HG03378 (cell line): ENCODE data around the gene GJA1.

Experiments
- ATAC-seq: cut with Tn5 transposase; IDR thresholded peaks from one replicate; pipeline ENCODE4 v1.9.1; 2021; ENCODE audit warnings: mild to moderate bottlenecking, moderate library complexity; ENCODE audit not compliant: unreplicated experiment

The GJA1 gene

DNA sequence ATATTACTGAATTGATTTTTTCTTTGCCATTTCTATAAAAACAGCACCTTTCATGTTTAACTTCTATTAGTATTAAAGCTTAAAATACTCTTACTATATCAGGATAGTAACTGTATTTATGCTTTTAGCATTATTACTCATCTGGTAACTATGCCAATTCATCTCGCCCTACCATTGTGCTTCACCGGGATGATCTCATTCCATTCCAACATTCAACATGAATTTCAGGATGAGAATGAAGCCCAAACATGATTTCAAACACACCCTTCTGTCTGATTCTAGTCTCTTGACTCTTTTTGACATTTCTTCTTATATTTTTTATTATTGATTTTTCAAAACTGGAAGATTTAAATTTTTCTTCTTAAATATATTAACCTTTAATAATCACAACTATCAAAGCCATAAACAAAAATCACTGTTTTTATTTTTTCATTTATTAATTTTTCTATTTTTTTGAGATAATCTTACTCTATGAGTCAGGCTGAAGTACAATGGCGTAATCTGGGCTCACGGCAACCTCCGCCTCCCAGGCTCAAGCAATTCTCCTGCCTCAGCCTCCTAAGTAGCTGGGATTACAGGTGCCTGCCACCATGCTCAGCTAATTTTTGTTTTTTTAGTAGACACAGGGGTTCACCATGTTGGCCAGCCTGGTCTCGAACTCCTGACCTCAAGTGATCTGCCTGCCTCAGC lies 46.7 kb downstream of the GJA1 start:
- ATAC-seq: no peak

DNA sequence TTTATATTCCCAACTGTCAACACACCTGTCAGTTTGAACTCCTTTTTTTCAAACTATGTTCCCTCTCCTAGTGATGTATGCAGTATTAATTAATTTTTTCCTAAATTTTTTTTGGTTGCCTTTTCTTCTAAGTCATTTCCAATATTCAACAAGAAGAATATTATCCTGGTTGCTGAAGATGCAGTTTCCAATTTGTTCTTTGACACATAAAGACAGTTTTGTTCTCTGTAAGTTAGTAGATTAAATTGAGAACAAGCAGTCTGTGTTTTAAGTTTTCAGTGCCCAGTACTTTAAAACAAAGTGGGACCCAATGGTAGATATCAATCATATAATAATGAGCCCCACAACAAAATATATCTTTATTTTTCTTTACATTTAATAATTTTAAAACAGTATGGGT lies 47.3 kb downstream of the GJA1 start:
- ATAC-seq: no peak

DNA sequence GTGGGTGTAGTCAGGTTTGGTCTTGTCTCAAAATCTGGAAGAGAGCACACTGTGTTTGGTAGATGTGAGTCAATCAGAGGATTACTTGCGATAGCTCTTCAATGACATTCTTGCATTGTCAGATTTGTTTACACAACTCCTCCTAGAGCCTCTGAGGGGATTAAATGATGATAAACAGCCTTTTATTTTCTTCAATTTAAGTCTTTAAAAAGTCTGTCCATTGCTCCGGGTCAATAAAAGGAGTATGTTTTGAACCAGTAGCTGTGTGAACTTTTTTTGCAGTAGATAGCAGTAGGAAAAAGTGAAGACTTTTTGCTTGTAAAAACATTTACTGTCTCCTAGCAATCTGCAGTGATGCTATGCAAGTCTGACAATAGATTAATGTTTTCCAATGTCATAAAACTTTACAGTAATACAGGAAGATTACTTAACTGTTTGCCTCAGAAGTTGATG lies 49.9 kb downstream of the GJA1 start:
- ATAC-seq: no peak

DNA sequence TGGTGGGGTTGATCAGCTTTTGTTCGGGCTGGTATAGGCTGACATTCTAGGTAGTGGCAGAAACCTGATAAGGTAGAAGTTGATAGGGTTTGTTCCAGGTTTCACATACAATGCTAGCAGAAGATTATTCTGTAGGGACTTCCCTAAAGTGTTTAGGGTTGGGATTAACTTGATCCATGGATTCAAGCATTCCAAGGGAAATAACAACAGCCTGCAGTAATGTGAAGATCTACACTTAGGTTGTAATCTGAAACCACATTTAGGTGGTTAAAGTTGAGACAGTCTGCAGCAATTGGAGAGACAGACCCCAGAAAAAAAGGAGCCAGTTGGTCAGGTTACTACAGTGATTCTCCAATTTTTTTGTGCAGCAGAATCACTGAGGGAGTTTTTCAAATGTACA lies 56.1 kb downstream of the GJA1 start:
- no peak for ATAC-seq

DNA sequence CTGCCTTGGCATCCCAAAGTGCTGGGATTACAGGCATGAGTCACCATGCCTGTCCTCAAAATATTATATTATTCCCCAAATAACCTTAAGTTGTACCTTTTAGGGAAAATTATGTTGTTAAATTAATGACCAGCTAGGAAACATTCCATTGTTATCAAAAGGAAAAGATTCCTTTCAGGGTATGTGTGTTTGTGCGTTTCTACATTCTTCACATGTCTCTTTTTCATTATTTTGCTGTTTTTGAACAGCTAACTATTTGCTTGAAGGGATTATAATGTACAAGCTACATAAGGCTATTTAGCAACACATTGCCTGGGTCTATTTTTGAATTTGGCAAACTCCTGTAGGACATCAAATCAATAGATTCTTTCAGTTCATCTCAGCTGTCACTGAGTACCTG lies 57.1 kb downstream of the GJA1 start:
- no peak for ATAC-seq

DNA sequence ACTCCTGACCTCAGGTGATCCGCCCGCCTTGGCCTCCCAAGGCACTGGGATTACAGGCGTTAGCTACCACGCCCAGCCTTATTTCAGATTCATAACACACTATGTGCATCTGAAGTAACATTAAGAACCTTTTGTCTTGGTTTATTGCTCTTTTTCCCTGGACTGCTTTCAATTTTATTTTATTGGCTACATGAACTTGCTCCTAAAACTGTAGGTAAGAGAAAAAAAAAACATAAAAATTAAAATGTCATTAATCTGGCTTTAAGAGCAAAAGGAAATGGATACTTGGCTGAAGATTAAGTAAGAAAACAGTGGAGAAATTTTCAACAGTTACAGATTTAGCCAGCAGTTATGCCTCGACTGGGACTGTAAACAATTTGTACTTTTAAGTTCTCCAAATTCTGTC lies 62.5 kb downstream of the GJA1 start:
- ATAC-seq: no peak

DNA sequence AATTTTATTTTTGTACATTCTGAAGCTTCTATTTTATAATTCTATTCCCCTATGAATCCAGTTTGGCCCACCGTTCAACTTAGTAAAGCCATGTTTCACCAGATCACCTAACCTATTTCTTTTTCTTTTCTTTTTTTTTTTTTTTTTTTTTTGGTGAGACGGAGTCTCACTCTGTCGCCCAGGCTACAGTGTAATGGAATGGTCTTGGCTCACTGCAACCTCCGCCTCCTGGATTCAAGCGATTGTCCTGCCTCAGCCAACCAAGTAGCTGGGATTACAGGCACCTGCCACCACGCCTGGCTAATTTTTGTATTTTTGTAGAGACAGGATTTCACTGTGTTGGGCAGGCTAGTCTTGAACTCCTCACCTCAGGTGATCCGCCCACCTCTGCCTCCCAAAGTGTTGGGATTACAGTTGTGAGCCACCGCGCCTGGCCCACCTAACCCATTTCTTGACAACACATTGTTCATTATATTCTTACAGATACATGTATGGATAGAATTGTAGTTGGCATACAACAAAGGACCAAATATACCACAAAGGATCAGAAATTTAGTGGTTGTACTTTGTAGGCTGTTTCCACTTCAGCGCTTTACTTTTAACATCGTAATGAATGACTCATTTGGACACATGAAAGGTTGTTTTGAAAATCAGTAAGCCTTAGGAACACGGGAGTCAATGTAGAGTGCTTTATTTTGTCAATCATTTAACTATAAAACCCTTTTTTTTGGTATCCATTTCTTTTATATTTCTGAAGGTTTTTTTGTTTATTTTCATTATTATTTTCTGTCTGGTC lies 63.2 kb downstream of the GJA1 start:
- ATAC-seq: no peak
